Prostate gland (tissue), 2 donors: ENCODE measurements around the gene TLR6.

Source experiments
- POLR2A ChIP-seq: fragments of 450-650 bp; IDR thresholded peaks from one replicate; pipeline ENCODE4 v1.6.1; 2016; ENCODE audit warnings: antibody characterized with exemption, mild to moderate bottlenecking
- POLR2AphosphoS5 ChIP-seq: sonication (generic); formaldehyde crosslinking; IDR thresholded peaks from one replicate; pipeline ENCODE4 v1.6.1; 2017; ENCODE audit warnings: antibody characterized with exemption
- TF ChIP-seq, protein P1 (sequence below), 4 experiments: fragments of 200-600 bp in 2 of 4; fragments of 450-650 bp in 2 of 4; sonication (generic) in 2 of 4; IDR thresholded peaks; 1 replicate in 3 of 4; 2 replicates in 1 of 4; pipeline ENCODE4 v1.5.1; 2016 to 2019; ENCODE audit warnings: antibody characterized with exemption in 4 of 4, mild to moderate bottlenecking in 2 of 4, moderate library complexity in 2 of 4

DNA sequence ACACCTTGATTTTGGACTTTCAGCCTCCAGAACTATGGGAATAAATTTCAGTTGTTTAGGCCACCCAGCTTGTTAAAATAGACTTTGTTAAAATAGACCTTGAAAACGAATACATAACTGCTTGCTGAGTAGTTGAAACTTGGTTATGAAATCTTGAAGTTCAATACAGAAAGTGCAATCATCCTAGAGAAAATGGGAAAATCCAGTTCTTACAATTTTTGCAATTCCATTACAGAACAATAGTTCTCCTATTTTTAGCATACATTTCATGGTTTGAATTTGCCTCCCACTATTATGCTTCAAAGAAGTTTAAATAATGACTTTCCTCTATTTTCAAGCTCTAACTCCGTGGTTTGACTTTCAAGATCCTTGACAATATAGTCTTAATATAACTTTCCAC is 62.6 kb downstream of the TLR6 start:
- TF ChIP-seq, protein P1, sequence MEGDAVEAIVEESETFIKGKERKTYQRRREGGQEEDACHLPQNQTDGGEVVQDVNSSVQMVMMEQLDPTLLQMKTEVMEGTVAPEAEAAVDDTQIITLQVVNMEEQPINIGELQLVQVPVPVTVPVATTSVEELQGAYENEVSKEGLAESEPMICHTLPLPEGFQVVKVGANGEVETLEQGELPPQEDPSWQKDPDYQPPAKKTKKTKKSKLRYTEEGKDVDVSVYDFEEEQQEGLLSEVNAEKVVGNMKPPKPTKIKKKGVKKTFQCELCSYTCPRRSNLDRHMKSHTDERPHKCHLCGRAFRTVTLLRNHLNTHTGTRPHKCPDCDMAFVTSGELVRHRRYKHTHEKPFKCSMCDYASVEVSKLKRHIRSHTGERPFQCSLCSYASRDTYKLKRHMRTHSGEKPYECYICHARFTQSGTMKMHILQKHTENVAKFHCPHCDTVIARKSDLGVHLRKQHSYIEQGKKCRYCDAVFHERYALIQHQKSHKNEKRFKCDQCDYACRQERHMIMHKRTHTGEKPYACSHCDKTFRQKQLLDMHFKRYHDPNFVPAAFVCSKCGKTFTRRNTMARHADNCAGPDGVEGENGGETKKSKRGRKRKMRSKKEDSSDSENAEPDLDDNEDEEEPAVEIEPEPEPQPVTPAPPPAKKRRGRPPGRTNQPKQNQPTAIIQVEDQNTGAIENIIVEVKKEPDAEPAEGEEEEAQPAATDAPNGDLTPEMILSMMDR (IDR thresholded peaks at IDR 0.05): no peak
- TF ChIP-seq POLR2A (no peak), POLR2AphosphoS5 (no peak)
